ENCODE data around the gene DLEC1. TPM values are rescaled to one million over a fixed set of nuclear protein-coding genes. Genes with fewer than 3 reads are reported as not detected.

The DLEC1 gene
- total RNA-seq, 1 donor from 2014 or later, result not detected

GRCh38 chr3:38000965-38001455 lies 38.0 kb upstream of the DLEC1 start:
- DNase-seq (ENCODE audit: extremely low read depth, low read depth, low spot score), result no peak

GRCh38 chr3:38001456-38002081 lies 37.4 kb upstream of the DLEC1 start:
- DNase-seq (ENCODE audit: extremely low read depth, low read depth, low spot score), result no peak

GRCh38 chr3:38002291-38002876 lies 36.6 kb upstream of the DLEC1 start:
- DNase-seq (ENCODE audit: extremely low read depth, low read depth, low spot score), result no peak

GRCh38 chr3:38002940-38003339 lies 36.1 kb upstream of the DLEC1 start:
- no peak for DNase-seq (ENCODE audit: extremely low read depth, low read depth, low spot score)

- no peak for DNase-seq (ENCODE audit: extremely low read depth, low read depth, low spot score)
Observed at GRCh38 chr3:38003371-38003816, 35.6 kb upstream of the DLEC1 start.

GRCh38 chr3:38003817-38004414 lies 35.1 kb upstream of the DLEC1 start:
- DNase-seq (ENCODE audit: extremely low read depth, low read depth, low spot score), result no peak

- no peak for DNase-seq (ENCODE audit: extremely low read depth, low read depth, low spot score)
Observed at GRCh38 chr3:38004415-38005075, 34.5 kb upstream of the DLEC1 start.

- DNase-seq (ENCODE audit: extremely low read depth, low read depth, low spot score), result no peak
Observed at GRCh38 chr3:38005076-38006020, 33.7 kb upstream of the DLEC1 start.

- no peak for DNase-seq (ENCODE audit: extremely low read depth, low read depth, low spot score)
Observed at GRCh38 chr3:38006031-38006430, 33.0 kb upstream of the DLEC1 start.

- no peak for DNase-seq (ENCODE audit: extremely low read depth, low read depth, low spot score)
Observed at GRCh38 chr3:38006445-38006995, 32.5 kb upstream of the DLEC1 start.

GRCh38 chr3:38007754-38008090 lies 31.3 kb upstream of the DLEC1 start:
- no peak for DNase-seq (ENCODE audit: extremely low read depth, low read depth, low spot score)

GRCh38 chr3:38008191-38008701 lies 30.8 kb upstream of the DLEC1 start:
- no peak for DNase-seq (ENCODE audit: extremely low read depth, low read depth, low spot score)

- DNase-seq (ENCODE audit: extremely low read depth, low read depth, low spot score), result no peak
Observed at GRCh38 chr3:38008971-38009580, 29.9 kb upstream of the DLEC1 start.

GRCh38 chr3:38009807-38010591 lies 29.0 kb upstream of the DLEC1 start:
- no peak for DNase-seq (ENCODE audit: extremely low read depth, low read depth, low spot score)

GRCh38 chr3:38011111-38011510 lies 27.9 kb upstream of the DLEC1 start:
- no peak for DNase-seq (ENCODE audit: extremely low read depth, low read depth, low spot score)

GRCh38 chr3:38015485-38015884 lies 23.5 kb upstream of the DLEC1 start:
- no peak for DNase-seq (ENCODE audit: extremely low read depth, low read depth, low spot score)

GRCh38 chr3:38015984-38016383 lies 23.0 kb upstream of the DLEC1 start:
- no peak for DNase-seq (ENCODE audit: extremely low read depth, low read depth, low spot score)

- DNase-seq (ENCODE audit: extremely low read depth, low read depth, low spot score), result no peak
Observed at GRCh38 chr3:38016410-38016809, 22.6 kb upstream of the DLEC1 start.

All from glomerular endothelial cell (primary cell).